A549 treated with DMSO at 1 μM for 4 hours (cell line): Measurements from ENCODE around the gene THAP3. TPM values are rescaled to one million over a fixed set of nuclear protein-coding genes. Genes with fewer than 3 reads are reported as not detected.

ENCODE experiments used
- total RNA-seq: library from RNA; stranded (reverse); fragments of 200-300 nt; extraction: Qiagen RNA extraction; gene quantifications from 5 replicates; pipeline ENCODE4 v1.2.3, GENCODE V29; 2022; ENCODE audit warnings: low read depth

THAP3 gene
- total RNA-seq: 14.5 to 19.5 TPM (median 19.1 TPM) in 5 replicates

GRCh38 chr1:6624710-6625583 is at the start of gene THAP3:
TSS of gene THAP3 (plus strand) at chr1:6624868. CDS start at chr1:6625219, 351 bp downstream.

GRCh38 chr1:6579374-6580118 is 45.1 kb upstream of the THAP3 start, which contains the start of gene ZBTB48:
TSS of gene ZBTB48 (plus strand) at chr1:6579994. CDS start at chr1:6580610, 616 bp downstream.

GRCh38 chr1:6602669-6603237 is 21.9 kb upstream of the THAP3 start, which contains the start of gene KLHL21:
TSS of gene KLHL21 (minus strand) at chr1:6602869. CDS start at chr1:6602817, 52 bp downstream.

GRCh38 chr1:6613361-6614018 is 11.2 kb upstream of the THAP3 start, which contains the start of gene PHF13:
TSS of gene PHF13 (plus strand) at chr1:6613731. CDS start at chr1:6614067, 336 bp downstream.

Other genes starting within 250 kb of the THAP3 start
- 56.2 to 75.5 TPM (median 71.0 TPM) in 5 replicates for gene ACOT7, start 231.1 kb upstream of the THAP3 start, total RNA-seq
- gene HES2, start 204.9 kb upstream of the THAP3 start, total RNA-seq: 2.1 to 4.3 TPM (median 3.1 TPM) in 5 replicates
- 0.37 to 0.79 TPM (median 0.58 TPM) in 4 of 5 replicates, not detected in the other for gene ESPN, start 200.1 kb upstream of the THAP3 start, total RNA-seq
- 2.9 to 3.9 TPM (median 3.7 TPM) in 5 replicates for gene TNFRSF25, start 158.7 kb upstream of the THAP3 start, total RNA-seq
- 2.4 to 4.1 TPM (median 3.9 TPM) in 5 replicates for gene PLEKHG5, start 133.2 kb upstream of the THAP3 start, total RNA-seq
- gene NOL9, start 70.4 kb upstream of the THAP3 start, total RNA-seq: 3.8 to 6.0 TPM (median 5.4 TPM) in 5 replicates
- not detected in 5 replicates for gene TAS1R1, start 69.6 kb upstream of the THAP3 start, total RNA-seq
- 12.2 to 16.4 TPM (median 13.7 TPM) in 5 replicates for gene ZBTB48, start 44.9 kb upstream of the THAP3 start, total RNA-seq
- 25.1 to 37.1 TPM (median 27.9 TPM) in 5 replicates for gene KLHL21, start 22.0 kb upstream of the THAP3 start, total RNA-seq
- gene PHF13, start 11.1 kb upstream of the THAP3 start, total RNA-seq: 8.4 to 11.6 TPM (median 10.4 TPM) in 5 replicates
- 34.9 to 38.2 TPM (median 36.8 TPM) in 5 replicates for gene DNAJC11, start 76.9 kb downstream of the THAP3 start, total RNA-seq
- 63.7 to 75.6 TPM (median 69.4 TPM) in 5 replicates for gene CAMTA1, start 160.6 kb downstream of the THAP3 start, total RNA-seq